ENCODE measurements around the gene PTPA. TPM values are rescaled to one million over a fixed set of nuclear protein-coding genes. Genes with fewer than 3 reads are reported as not detected.

PTPA gene
- total and polyA plus RNA-seq, 9 of the 15 experiments (the other 6 are each of a cell fraction or from before 2014, with no cell fraction given) = 1.7 to 121 (median 72.6) TPM

DNA sequence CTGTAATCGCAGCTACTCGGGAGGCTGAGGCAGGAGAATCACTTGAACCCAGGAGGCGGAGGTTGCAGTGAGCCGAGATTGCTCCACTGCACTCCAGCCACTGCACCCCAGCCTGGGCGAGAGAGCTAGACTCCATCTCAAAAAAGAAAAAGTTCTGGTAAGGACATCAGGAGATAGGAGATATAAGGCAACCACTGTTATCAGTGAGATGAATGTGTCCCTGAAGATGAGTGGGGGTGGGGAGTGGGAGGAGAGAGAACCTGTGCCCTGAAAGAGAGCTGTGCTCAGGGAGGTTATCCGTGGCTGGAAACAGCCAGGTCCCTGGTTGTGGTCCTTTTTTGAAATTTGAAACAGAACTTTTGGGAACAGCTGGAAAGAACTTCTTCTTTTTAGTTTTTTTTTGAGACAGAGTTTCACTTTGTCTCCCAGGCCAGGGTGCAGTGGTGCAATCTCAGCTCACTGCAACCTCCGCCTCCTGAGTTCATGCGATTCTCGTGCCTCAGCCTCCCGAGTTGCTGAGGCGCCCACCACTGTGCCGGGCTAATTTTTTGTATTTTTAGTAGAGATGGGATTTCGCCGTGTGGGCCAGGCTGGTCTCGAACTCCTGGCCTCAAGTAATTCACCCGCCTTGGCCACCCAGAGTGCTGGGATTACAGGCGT lies 2.6 kb downstream of the PTPA start (continued):
- TF ChIP-seq, protein P1, sequence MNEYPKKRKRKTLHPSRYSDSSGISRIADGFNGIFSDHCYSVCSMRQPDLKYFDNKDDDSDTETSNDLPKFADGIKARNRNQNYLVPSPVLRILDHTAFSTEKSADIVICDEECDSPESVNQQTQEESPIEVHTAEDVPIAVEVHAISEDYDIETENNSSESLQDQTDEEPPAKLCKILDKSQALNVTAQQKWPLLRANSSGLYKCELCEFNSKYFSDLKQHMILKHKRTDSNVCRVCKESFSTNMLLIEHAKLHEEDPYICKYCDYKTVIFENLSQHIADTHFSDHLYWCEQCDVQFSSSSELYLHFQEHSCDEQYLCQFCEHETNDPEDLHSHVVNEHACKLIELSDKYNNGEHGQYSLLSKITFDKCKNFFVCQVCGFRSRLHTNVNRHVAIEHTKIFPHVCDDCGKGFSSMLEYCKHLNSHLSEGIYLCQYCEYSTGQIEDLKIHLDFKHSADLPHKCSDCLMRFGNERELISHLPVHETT (CRISPR knock-in tag; conservative IDR thresholded peaks at IDR 0.05 in 1 of 2, IDR thresholded peaks at IDR 0.05 in 1 of 2) = no peak
- peak; percentile 53; the same call in 1 of the 2 replicates for TF ChIP-seq NFIC (IDR thresholded peaks at IDR 0.05)
- no peak for TF ChIP-seq ZNF436 (CRISPR knock-in tag; IDR thresholded peaks at IDR 0.05)
- TF ChIP-seq ZNF830 (CRISPR knock-in tag; IDR thresholded peaks at IDR 0.05) = no peak
- no peak for TF ChIP-seq TOE1 (IDR thresholded peaks at IDR 0.05; ENCODE audit: borderline replicate concordance)
- TF ChIP-seq TOE1 (CRISPR knock-in tag; IDR thresholded peaks at IDR 0.05; ENCODE audit: borderline replicate concordance, low read depth) = no peak
- TF ChIP-seq GATAD2B (IDR thresholded peaks at IDR 0.05; ENCODE audit: borderline replicate concordance) = peak; percentile 39; the same call in 1 of the 2 replicates
- TF ChIP-seq ZNF174 (CRISPR knock-in tag; IDR thresholded peaks at IDR 0.05) = no peak
- TF ChIP-seq, protein P2, sequence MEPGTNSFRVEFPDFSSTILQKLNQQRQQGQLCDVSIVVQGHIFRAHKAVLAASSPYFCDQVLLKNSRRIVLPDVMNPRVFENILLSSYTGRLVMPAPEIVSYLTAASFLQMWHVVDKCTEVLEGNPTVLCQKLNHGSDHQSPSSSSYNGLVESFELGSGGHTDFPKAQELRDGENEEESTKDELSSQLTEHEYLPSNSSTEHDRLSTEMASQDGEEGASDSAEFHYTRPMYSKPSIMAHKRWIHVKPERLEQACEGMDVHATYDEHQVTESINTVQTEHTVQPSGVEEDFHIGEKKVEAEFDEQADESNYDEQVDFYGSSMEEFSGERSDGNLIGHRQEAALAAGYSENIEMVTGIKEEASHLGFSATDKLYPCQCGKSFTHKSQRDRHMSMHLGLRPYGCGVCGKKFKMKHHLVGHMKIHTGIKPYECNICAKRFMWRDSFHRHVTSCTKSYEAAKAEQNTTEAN (CRISPR knock-in tag; IDR thresholded peaks at IDR 0.05) = no peak
- 0 out of 2 replicates have a peak, but pooled peaks have one; percentile 26 for TF ChIP-seq ZNF766 (CRISPR knock-in tag; conservative IDR thresholded peaks at IDR 0.05)
- TF ChIP-seq, protein P3, sequence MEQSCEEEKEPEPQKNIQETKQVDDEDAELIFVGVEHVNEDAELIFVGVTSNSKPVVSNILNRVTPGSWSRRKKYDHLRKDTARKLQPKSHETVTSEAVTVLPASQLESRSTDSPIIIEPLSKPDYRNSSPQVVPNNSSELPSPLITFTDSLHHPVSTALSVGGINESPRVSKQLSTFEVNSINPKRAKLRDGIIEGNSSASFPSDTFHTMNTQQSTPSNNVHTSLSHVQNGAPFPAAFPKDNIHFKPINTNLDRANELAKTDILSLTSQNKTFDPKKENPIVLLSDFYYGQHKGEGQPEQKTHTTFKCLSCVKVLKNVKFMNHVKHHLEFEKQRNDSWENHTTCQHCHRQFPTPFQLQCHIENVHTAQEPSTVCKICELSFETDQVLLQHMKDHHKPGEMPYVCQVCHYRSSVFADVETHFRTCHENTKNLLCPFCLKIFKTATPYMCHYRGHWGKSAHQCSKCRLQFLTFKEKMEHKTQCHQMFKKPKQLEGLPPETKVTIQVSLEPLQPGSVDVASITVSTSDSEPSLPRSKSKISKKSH (CRISPR knock-in tag; IDR thresholded peaks at IDR 0.05) = no peak
- TF ChIP-seq ELF1 (tag; IDR thresholded peaks at IDR 0.05) = no peak
- TF ChIP-seq ZNF707 (CRISPR knock-in tag; conservative IDR thresholded peaks at IDR 0.05) = no peak
- no peak for TF ChIP-seq TCFL5 (CRISPR knock-in tag; conservative IDR thresholded peaks at IDR 0.05)
- peak; percentile 73 for TF ChIP-seq FOXM1 (IDR thresholded peaks at IDR 0.05; ENCODE audit: low read depth)
- no peak for TF ChIP-seq FOXM1 (CRISPR knock-in tag; IDR thresholded peaks at IDR 0.05; ENCODE audit: low read depth)
- TF ChIP-seq, protein P4, sequence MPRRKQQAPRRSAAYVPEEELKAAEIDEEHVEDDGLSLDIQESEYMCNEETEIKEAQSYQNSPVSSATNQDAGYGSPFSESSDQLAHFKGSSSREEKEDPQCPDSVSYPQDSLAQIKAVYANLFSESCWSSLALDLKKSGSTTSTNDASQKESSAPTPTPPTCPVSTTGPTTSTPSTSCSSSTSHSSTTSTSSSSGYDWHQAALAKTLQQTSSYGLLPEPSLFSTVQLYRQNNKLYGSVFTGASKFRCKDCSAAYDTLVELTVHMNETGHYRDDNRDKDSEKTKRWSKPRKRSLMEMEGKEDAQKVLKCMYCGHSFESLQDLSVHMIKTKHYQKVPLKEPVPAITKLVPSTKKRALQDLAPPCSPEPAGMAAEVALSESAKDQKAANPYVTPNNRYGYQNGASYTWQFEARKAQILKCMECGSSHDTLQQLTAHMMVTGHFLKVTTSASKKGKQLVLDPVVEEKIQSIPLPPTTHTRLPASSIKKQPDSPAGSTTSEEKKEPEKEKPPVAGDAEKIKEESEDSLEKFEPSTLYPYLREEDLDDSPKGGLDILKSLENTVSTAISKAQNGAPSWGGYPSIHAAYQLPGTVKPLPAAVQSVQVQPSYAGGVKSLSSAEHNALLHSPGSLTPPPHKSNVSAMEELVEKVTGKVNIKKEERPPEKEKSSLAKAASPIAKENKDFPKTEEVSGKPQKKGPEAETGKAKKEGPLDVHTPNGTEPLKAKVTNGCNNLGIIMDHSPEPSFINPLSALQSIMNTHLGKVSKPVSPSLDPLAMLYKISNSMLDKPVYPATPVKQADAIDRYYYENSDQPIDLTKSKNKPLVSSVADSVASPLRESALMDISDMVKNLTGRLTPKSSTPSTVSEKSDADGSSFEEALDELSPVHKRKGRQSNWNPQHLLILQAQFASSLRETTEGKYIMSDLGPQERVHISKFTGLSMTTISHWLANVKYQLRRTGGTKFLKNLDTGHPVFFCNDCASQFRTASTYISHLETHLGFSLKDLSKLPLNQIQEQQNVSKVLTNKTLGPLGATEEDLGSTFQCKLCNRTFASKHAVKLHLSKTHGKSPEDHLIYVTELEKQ (CRISPR knock-in tag; IDR thresholded peaks at IDR 0.05) = no peak
- no peak for TF ChIP-seq ZBTB7A (IDR thresholded peaks at IDR 0.05; ENCODE audit: borderline replicate concordance, control insufficient read depth, low read depth, low read length)
- no peak for TF ChIP-seq ZNF75A (CRISPR knock-in tag; IDR thresholded peaks at IDR 0.05)
- no peak for TF ChIP-seq ZNF239 (CRISPR knock-in tag; IDR thresholded peaks at IDR 0.05)
- peak; percentile 88 for TF ChIP-seq ARID1B (IDR thresholded peaks at IDR 0.05)
